Large intestine (tissue), 3 donors: ENCODE data around the gene ATXN7L1. TPM values are rescaled to one million over a fixed set of nuclear protein-coding genes. Genes with fewer than 3 reads are reported as not detected.
"Not testable (repeated sequence)": the region's sequence is repeated elsewhere in the genome, so short reads cannot be mapped to it uniquely, and the experiment has no call there.

Experiments
- DNase-seq, 2 donors: peaks; one replicate each; pipeline versions ENCODE4 v3.0.0 to v3.0.0-alpha.2; 2013
- H3K27ac ChIP-seq: one replicate; pipeline ENCODE4 v1.5.1; 2013; ENCODE audit warnings: low read length
- H3K27me3 ChIP-seq: 2 replicates; pipeline ENCODE4 v1.6.1; 2013; ENCODE audit warnings: low read length; ENCODE audit not compliant: control insufficient read depth, insufficient read depth
- H3K36me3 ChIP-seq: 2 replicates; pipeline ENCODE4 v1.6.1; 2013; ENCODE audit warnings: low read length; ENCODE audit not compliant: control insufficient read depth, insufficient read depth
- H3K4me1 ChIP-seq: one replicate; pipeline ENCODE4 v1.6.1; 2013; ENCODE audit warnings: low read length; ENCODE audit not compliant: control insufficient read depth, insufficient read depth
- H3K4me3 ChIP-seq: one replicate; pipeline ENCODE4 v1.5.1; 2013; ENCODE audit warnings: low read length
- H3K9me3 ChIP-seq: one replicate; pipeline ENCODE4 v1.6.1; 2013; ENCODE audit warnings: mild to moderate bottlenecking, low read depth, low read length, moderate library complexity; ENCODE audit not compliant: control insufficient read depth
- WGBS: methylation state at CpG from one replicate; pipeline ENCODE4 v1.1.5; 2013; ENCODE audit warnings: low lambda C conversion rate; ENCODE audit not compliant: insufficient coverage; 5-methylcytosine and 5-hydroxymethylcytosine counted together
- polyA plus RNA-seq: library from polyadenylated mRNA; unstranded; fragments of 120-200 nt; gene quantifications from one replicate; pipeline ENCODE4 v1.2.1, GENCODE V29; 2013

The ATXN7L1 gene
- polyA plus RNA-seq, 1 donor = 24.3 TPM

GRCh38 chr7:105892387-105892786 is 16.0 kb upstream of the ATXN7L1 start:
- no peak for DNase-seq
- no peaks in the 10 kb centered on the region for H3K27me3 ChIP-seq
- no peak overlapping the region for H3K4me3 ChIP-seq
- WGBS = 100% methylated on average over 2 of the region's 2 CpGs
- H3K9me3 ChIP-seq = no peaks in the 10 kb centered on the region
- peaks cover 16% of the 10 kb centered on the region for H3K36me3 ChIP-seq
- H3K27ac ChIP-seq = no peak overlapping the region
- H3K4me1 ChIP-seq = peaks cover 2% of the 10 kb centered on the region

- Histone ChIP-seq H3K9me3 (no peaks in the 10 kb centered on the region), H3K27ac (no peak overlapping the region), H3K36me3 (peaks cover 16% of the 10 kb centered on the region), H3K4me1 (no peaks in the 10 kb centered on the region), H3K4me3 (no peak overlapping the region), H3K27me3 (no peaks in the 10 kb centered on the region)
- WGBS = 27% methylated on average over 2 of the region's 4 CpGs
- DNase-seq = peak in 1 of 2 donors; percentile 39
Measured at GRCh38 chr7:105890290-105890997, 14.0 kb upstream of the ATXN7L1 start.

GRCh38 chr7:105887569-105888189 is 11.3 kb upstream of the ATXN7L1 start:
- Histone ChIP-seq H3K36me3 (peaks cover 16% of the 10 kb centered on the region), H3K27me3 (no peaks in the 10 kb centered on the region), H3K4me1 (no peaks in the 10 kb centered on the region), H3K4me3 (no peak overlapping the region), H3K9me3 (no peaks in the 10 kb centered on the region), H3K27ac (no peak overlapping the region)
- WGBS = 40% methylated on average over 1 of the region's 6 CpGs
- peak in 1 of 2 donors; percentile 51 for DNase-seq

- no peak overlapping the region for H3K27ac ChIP-seq
- H3K4me3 ChIP-seq = no peak overlapping the region
- H3K9me3 ChIP-seq = no peaks in the 10 kb centered on the region
- peaks cover 10% of the 10 kb centered on the region for H3K36me3 ChIP-seq
- no peak for DNase-seq
- WGBS = no CpG with 5 or more reads among the region's 2 CpGs
- H3K27me3 ChIP-seq = no peaks in the 10 kb centered on the region
- H3K4me1 ChIP-seq = no peaks in the 10 kb centered on the region
Measured at GRCh38 chr7:105886776-105887175, 10.4 kb upstream of the ATXN7L1 start.

- Histone ChIP-seq H3K27ac (no peak overlapping the region), H3K9me3 (no peaks in the 10 kb centered on the region), H3K27me3 (no peaks in the 10 kb centered on the region), H3K4me3 (no peak overlapping the region), H3K36me3 (peaks cover under 1% of the 10 kb centered on the region), H3K4me1 (no peaks in the 10 kb centered on the region)
- DNase-seq = peak in 1 of 2 donors; percentile 9
- WGBS = 92% methylated on average over 2 of the region's 6 CpGs
Measured at GRCh38 chr7:105885387-105886111, 9.2 kb upstream of the ATXN7L1 start.

- not testable (repeated sequence) for H3K27ac ChIP-seq, H3K4me3 ChIP-seq, DNase-seq, H3K36me3 ChIP-seq, H3K9me3 ChIP-seq, H3K27me3 ChIP-seq
- WGBS = 100% methylated on average over 1 of the region's 6 CpGs
- H3K4me1 ChIP-seq = peaks cover 13% of the 10 kb centered on the region
Measured at GRCh38 chr7:105883179-105883578, 6.8 kb upstream of the ATXN7L1 start.

GRCh38 chr7:105881439-105881838 is 5.0 kb upstream of the ATXN7L1 start:
- no peaks in the 10 kb centered on the region for H3K27me3 ChIP-seq
- no peaks in the 10 kb centered on the region for H3K9me3 ChIP-seq
- no peaks in the 10 kb centered on the region for H3K36me3 ChIP-seq
- WGBS = no CpG with 5 or more reads among the region's 1 CpG
- no peak overlapping the region for H3K27ac ChIP-seq
- H3K4me1 ChIP-seq = peaks cover 16% of the 10 kb centered on the region
- no peak for DNase-seq
- no peak overlapping the region for H3K4me3 ChIP-seq

- DNase-seq = peak in 1 of 2 donors; percentile 14
- 60% methylated on average over 1 of the region's 6 CpGs for WGBS
- Histone ChIP-seq H3K9me3 (no peaks in the 10 kb centered on the region), H3K27ac (no peak overlapping the region), H3K36me3 (no peaks in the 10 kb centered on the region), H3K27me3 (no peaks in the 10 kb centered on the region), H3K4me3 (no peak overlapping the region), H3K4me1 (peaks cover 16% of the 10 kb centered on the region)
Measured at GRCh38 chr7:105880571-105881330, 4.4 kb upstream of the ATXN7L1 start.

- Histone ChIP-seq H3K27ac (no peak overlapping the region), H3K27me3 (no peaks in the 10 kb centered on the region), H3K4me1 (peaks cover 23% of the 10 kb centered on the region), H3K36me3 (no peaks in the 10 kb centered on the region), H3K9me3 (no peaks in the 10 kb centered on the region), H3K4me3 (no peak overlapping the region)
- 100% methylated on average over 1 of the region's 2 CpGs for WGBS
- no peak for DNase-seq
Measured at GRCh38 chr7:105879782-105880181, 3.4 kb upstream of the ATXN7L1 start.
